Progenitor cell of endocrine pancreas (in vitro differentiated cells): Measurements from ENCODE around the gene VSTM2B. TPM values are rescaled to one million over a fixed set of nuclear protein-coding genes. Genes with fewer than 3 reads are reported as not detected.

ENCODE experiments used
- DNase-seq: peaks from one replicate; pipeline ENCODE4 v3.0.0; 2021; ENCODE audit warnings: low spot score; ENCODE audit not compliant: unreplicated experiment
- H3K27ac Mint-ChIP-seq: 2 replicates; pipeline ENCODE4 v1.8.0; 2021; ENCODE audit warnings: mild to moderate bottlenecking, moderate library complexity, mixed read lengths
- H3K27me3 Mint-ChIP-seq: 2 replicates; pipeline ENCODE4 v1.8.0; 2021; ENCODE audit warnings: mixed read lengths
- H3K36me3 Mint-ChIP-seq: 2 replicates; pipeline ENCODE4 v1.8.0; 2022; ENCODE audit warnings: mixed read lengths; ENCODE audit not compliant: insufficient read depth
- H3K4me1 Mint-ChIP-seq: 2 replicates; pipeline ENCODE4 v1.8.0; 2021; ENCODE audit warnings: low read depth, mixed read lengths
- H3K4me3 Mint-ChIP-seq: 2 replicates; pipeline ENCODE4 v1.8.0; 2021; ENCODE audit warnings: low read depth, mild to moderate bottlenecking, moderate library complexity, mixed read lengths
- H3K9me3 Mint-ChIP-seq: 2 replicates; pipeline ENCODE4 v1.8.0; 2021; ENCODE audit warnings: low read depth, mixed read lengths
- CTCF ChIP-seq: fragments of 200-600 bp; sonication (generic); IDR thresholded peaks from one replicate; pipeline ENCODE4 v1.5.0; 2021; ENCODE audit warnings: antibody characterized with exemption, mild to moderate bottlenecking; ENCODE audit not compliant: unreplicated experiment
- total RNA-seq: library from RNA; stranded (reverse); gene quantifications from 2 replicates; pipeline ENCODE4 v1.2.1, GENCODE V29; 2021

Gene VSTM2B
- total RNA-seq, 1 donor from 2014 or later, result not detected

- DNase-seq, result no peak
Measured at GRCh38 chr19:29614046-29614445, 88.3 kb downstream of the VSTM2B start.

More at GRCh38 chr19:29614046-29614445, 88.3 kb downstream of the VSTM2B start:
- H3K4me1 Mint-ChIP-seq, result peaks cover 8% of the 10 kb centered on the region
- peaks cover 9% of the 10 kb centered on the region for H3K36me3 Mint-ChIP-seq
- TF ChIP-seq CTCF, result no peak
- H3K4me3 Mint-ChIP-seq, result no peak overlapping the region
- H3K9me3 Mint-ChIP-seq, result no peaks in the 10 kb centered on the region
- H3K27me3 Mint-ChIP-seq, result no peaks in the 10 kb centered on the region
- no peak overlapping the region for H3K27ac Mint-ChIP-seq

Other genes starting within 250 kb of the VSTM2B start
- 52.6 and 52.7 TPM in 2 replicates for gene POP4, start 80.3 kb downstream of the VSTM2B start, total RNA-seq
- gene PLEKHF1, start 139.5 kb downstream of the VSTM2B start, total RNA-seq, result 7.9 and 9.6 TPM in 2 replicates
- gene C19orf12, start 189.3 kb downstream of the VSTM2B start, total RNA-seq, result 35.2 and 37.6 TPM in 2 replicates